Measurements from ENCODE around the gene TNFRSF25. TPM values are rescaled to one million over a fixed set of nuclear protein-coding genes. Genes with fewer than 3 reads are reported as not detected.

Gene TNFRSF25
- total RNA-seq, 1 donor from 2014 or later = 12.6 TPM

GRCh38 chr1:6424619-6425593, 41.1 kb downstream of the TNFRSF25 start, which contains the start of gene ESPN:
TSS of gene ESPN (plus strand) at chr1:6424776. CDS start at chr1:6424956, 180 bp downstream.
- Histone ChIP-seq H3K4me3 (peak within 1 kb of the TSS; percentile 44), H3K27me3 (ENCODE audit: low read depth) (peaks cover 100% of the 10 kb centered on the region), H3K9me3 (replicated peaks) (no peaks in the 10 kb centered on the region), H3K4me1 (peaks cover 47% of the 10 kb centered on the region), H3K27ac (replicated peaks) (no peak within 1 kb of the TSS), H3K36me3 (no peaks in the 10 kb centered on the region)
- no peak for DNase-seq
- no peak for TF ChIP-seq CTCF (IDR thresholded peaks at IDR 0.05; ENCODE audit: borderline replicate concordance)
- intact Hi-C loops (cut with micrococcal nuclease) = no loop called here

- intact Hi-C loops (cut with micrococcal nuclease) = no loop called here
- peaks cover 49% of the 10 kb centered on the region for H3K4me1 ChIP-seq
- H3K27me3 ChIP-seq (ENCODE audit: low read depth) = peaks cover 100% of the 10 kb centered on the region
- H3K36me3 ChIP-seq = no peaks in the 10 kb centered on the region
- TF ChIP-seq CTCF (IDR thresholded peaks at IDR 0.05; ENCODE audit: borderline replicate concordance) = no peak
- H3K9me3 ChIP-seq (replicated peaks) = no peaks in the 10 kb centered on the region
- H3K27ac ChIP-seq (replicated peaks) = no peak overlapping the region
- no peak for DNase-seq
- H3K4me3 ChIP-seq = peak overlapping the region; percentile 7
Measured at GRCh38 chr1:6424000-6424565, 41.9 kb downstream of the TNFRSF25 start.

- H3K4me1 ChIP-seq = peaks cover 56% of the 10 kb centered on the region
- peak overlapping the region; percentile 7 for H3K4me3 ChIP-seq
- H3K27me3 ChIP-seq (ENCODE audit: low read depth) = peaks cover 100% of the 10 kb centered on the region
- no peak for DNase-seq
- no peak overlapping the region for H3K27ac ChIP-seq (replicated peaks)
- no peaks in the 10 kb centered on the region for H3K36me3 ChIP-seq
- peak; percentile 63 for TF ChIP-seq CTCF (IDR thresholded peaks at IDR 0.05; ENCODE audit: borderline replicate concordance)
- intact Hi-C loops (cut with micrococcal nuclease) = no loop called here
- no peaks in the 10 kb centered on the region for H3K9me3 ChIP-seq (replicated peaks)
Measured at GRCh38 chr1:6423321-6423999, 42.5 kb downstream of the TNFRSF25 start.

GRCh38 chr1:6421266-6421665, 44.7 kb downstream of the TNFRSF25 start:
- intact Hi-C loops (cut with micrococcal nuclease) = no loop called here
- H3K27ac ChIP-seq (replicated peaks) = no peak overlapping the region
- no peak overlapping the region for H3K4me3 ChIP-seq
- H3K27me3 ChIP-seq (ENCODE audit: low read depth) = peaks cover 100% of the 10 kb centered on the region
- H3K9me3 ChIP-seq (replicated peaks) = no peaks in the 10 kb centered on the region
- peaks cover 56% of the 10 kb centered on the region for H3K4me1 ChIP-seq
- H3K36me3 ChIP-seq = no peaks in the 10 kb centered on the region
- no peak for TF ChIP-seq CTCF (IDR thresholded peaks at IDR 0.05; ENCODE audit: borderline replicate concordance)
- no peak for DNase-seq

- H3K27me3 ChIP-seq (ENCODE audit: low read depth) = peaks cover 100% of the 10 kb centered on the region
- peak overlapping the region; percentile 58 for H3K4me3 ChIP-seq
- peaks cover 55% of the 10 kb centered on the region for H3K4me1 ChIP-seq
Measured at GRCh38 chr1:6420454-6421042, 45.4 kb downstream of the TNFRSF25 start.

More at GRCh38 chr1:6420454-6421042, 45.4 kb downstream of the TNFRSF25 start:
- Histone ChIP-seq H3K36me3 (no peaks in the 10 kb centered on the region), H3K27ac (replicated peaks) (no peak overlapping the region), H3K9me3 (replicated peaks) (no peaks in the 10 kb centered on the region)
- intact Hi-C loops (cut with micrococcal nuclease) = no loop called here
- DNase-seq = no peak
- no peak for TF ChIP-seq CTCF (IDR thresholded peaks at IDR 0.05; ENCODE audit: borderline replicate concordance)
